ENCODE data around the gene CIT. TPM values are rescaled to one million over a fixed set of nuclear protein-coding genes. Genes with fewer than 3 reads are reported as not detected.

CIT gene
- total RNA-seq, 1 donor from 2014 or later, result 85.9 TPM

GRCh38 chr12:119804011-119804641, 73.0 kb downstream of the CIT start:
- H3K4me1 Mint-ChIP-seq, result peaks cover 22% of the 10 kb centered on the region
- no peak overlapping the region for H3K27ac Mint-ChIP-seq (ENCODE audit: unreplicated experiment)
- peak; percentile 50 for DNase-seq (ENCODE audit: low read depth, low spot score)
- no peaks in the 10 kb centered on the region for H3K27me3 Mint-ChIP-seq (ENCODE audit: low read depth)
- H3K4me3 Mint-ChIP-seq, result peak overlapping the region; percentile 76
- TF ChIP-seq CTCF (conservative IDR thresholded peaks at IDR 0.05), result peak; percentile 63
- H3K9me3 Mint-ChIP-seq, result peaks cover 5% of the 10 kb centered on the region
- peaks cover 21% of the 10 kb centered on the region for H3K36me3 Mint-ChIP-seq (ENCODE audit: low read depth)

GRCh38 chr12:119803381-119803791, 73.7 kb downstream of the CIT start:
- peak; percentile 30 for DNase-seq (ENCODE audit: low read depth, low spot score)
- Mint-ChIP-seq H3K27ac (ENCODE audit: unreplicated experiment) (peak overlapping the region; percentile 32), H3K4me1 (peaks cover 22% of the 10 kb centered on the region), H3K4me3 (peak overlapping the region; percentile 76), H3K36me3 (ENCODE audit: low read depth) (peaks cover 18% of the 10 kb centered on the region), H3K27me3 (ENCODE audit: low read depth) (no peaks in the 10 kb centered on the region), H3K9me3 (peaks cover 5% of the 10 kb centered on the region)
- TF ChIP-seq CTCF (conservative IDR thresholded peaks at IDR 0.05), result no peak

GRCh38 chr12:119802472-119802871, 74.6 kb downstream of the CIT start:
- peaks cover 5% of the 10 kb centered on the region for H3K9me3 Mint-ChIP-seq
- no peak overlapping the region for H3K4me3 Mint-ChIP-seq
- H3K27ac Mint-ChIP-seq (ENCODE audit: unreplicated experiment), result no peak overlapping the region
- TF ChIP-seq CTCF (conservative IDR thresholded peaks at IDR 0.05), result no peak
- H3K27me3 Mint-ChIP-seq (ENCODE audit: low read depth), result no peaks in the 10 kb centered on the region
- peaks cover 22% of the 10 kb centered on the region for H3K4me1 Mint-ChIP-seq
- DNase-seq (ENCODE audit: low read depth, low spot score), result no peak
- H3K36me3 Mint-ChIP-seq (ENCODE audit: low read depth), result peaks cover 18% of the 10 kb centered on the region

GRCh38 chr12:119797090-119797489, 80.0 kb downstream of the CIT start:
- Mint-ChIP-seq H3K4me3 (no peak overlapping the region), H3K9me3 (no peaks in the 10 kb centered on the region), H3K27ac (ENCODE audit: unreplicated experiment) (no peak overlapping the region), H3K4me1 (no peaks in the 10 kb centered on the region), H3K27me3 (ENCODE audit: low read depth) (no peaks in the 10 kb centered on the region), H3K36me3 (ENCODE audit: low read depth) (peaks cover 17% of the 10 kb centered on the region)
- TF ChIP-seq CTCF (conservative IDR thresholded peaks at IDR 0.05), result no peak
- no peak for DNase-seq (ENCODE audit: low read depth, low spot score)

- DNase-seq (ENCODE audit: low read depth, low spot score), result no peak
- Mint-ChIP-seq H3K4me1 (no peaks in the 10 kb centered on the region), H3K4me3 (no peak overlapping the region), H3K36me3 (ENCODE audit: low read depth) (peaks cover 19% of the 10 kb centered on the region), H3K27ac (ENCODE audit: unreplicated experiment) (no peak overlapping the region), H3K9me3 (no peaks in the 10 kb centered on the region), H3K27me3 (ENCODE audit: low read depth) (no peaks in the 10 kb centered on the region)
- TF ChIP-seq CTCF (conservative IDR thresholded peaks at IDR 0.05), result no peak
These were observed 80.8 kb downstream of the CIT start for GRCh38 chr12:119796292-119796691.

Data from neural crest cell (in vitro differentiated cells).